Sigmoid colon (tissue), 4 donors: ENCODE results near the gene RHOBTB1.

ENCODE experiments used
- CTCF ChIP-seq, 4 experiments: fragments of 450-650 bp in 3 of 4; fragments of 200-600 bp in 1 of 4; IDR thresholded peaks; one replicate each; pipeline ENCODE4 v1.5.1; 2016 to 2019; ENCODE audit warnings: antibody characterized with exemption in 4 of 4, mild to moderate bottlenecking in 3 of 4, moderate library complexity in 2 of 4
- EP300 ChIP-seq, 4 donors: sonication (generic); formaldehyde crosslinking; IDR thresholded peaks; one replicate each; pipeline ENCODE4 v1.6.1; 2017; ENCODE audit warnings: antibody characterized with exemption in 4 of 4
- POLR2A ChIP-seq, 2 donors: fragments of 450-650 bp; IDR thresholded peaks; one replicate each; pipeline ENCODE4 v1.6.1; 2016; ENCODE audit warnings: antibody characterized with exemption in 2 of 2, mild to moderate bottlenecking in 2 of 2, moderate library complexity in 2 of 2
- POLR2AphosphoS5 ChIP-seq, 4 donors: sonication (generic); formaldehyde crosslinking; IDR thresholded peaks; one replicate each; pipeline ENCODE4 v1.6.1; 2017; ENCODE audit warnings: antibody characterized with exemption in 4 of 4

GRCh38 chr10:60934215-60935175, 9.5 kb downstream of the RHOBTB1 start:
- TF ChIP-seq POLR2A (IDR thresholded peaks at IDR 0.05) (no peak), CTCF (IDR thresholded peaks at IDR 0.05) (no peak), POLR2AphosphoS5 (IDR thresholded peaks at IDR 0.05) (no peak), EP300 (IDR thresholded peaks at IDR 0.05) (no peak)
